ENCODE results near the gene HS3ST1. TPM values are rescaled to one million over a fixed set of nuclear protein-coding genes. Genes with fewer than 3 reads are reported as not detected.

The HS3ST1 gene
- total RNA-seq, 1 experiment from 2014 or later = 134 TPM

GRCh38 chr4:11430536-11430935 lies 1.8 kb upstream of the HS3ST1 start:
- BruUV-seq (replicated peaks) = no TSS peak
- DNase-seq (ENCODE audit: low read depth, low spot score) (no peak), ATAC-seq (no peak)
- Histone ChIP-seq H3K27ac (ENCODE audit: low read depth, low read length) (peak overlapping the region; percentile 90), H3K9me2 (ENCODE audit: insufficient read depth) (no peaks in the 10 kb centered on the region), H3K4me3 (replicated peaks in 1 of 2; ENCODE audit: low read depth in 1 of 2, low read length in 2 of 2) (peak overlapping the region; percentile 91 to 94), H3K36me3 (ENCODE audit: control insufficient read depth in 1 of 2, insufficient read depth in 2 of 2, low read length in 2 of 2) (peaks cover 11 to 24% of the 10 kb centered on the region in 2 experiments), H3K4me1 (ENCODE audit: control insufficient read depth in 1 of 2, insufficient read depth in 2 of 2, low read length in 2 of 2) (peaks cover 42 to 58% of the 10 kb centered on the region in 2 experiments), H3K79me2 (ENCODE audit: insufficient read depth, low read length) (peaks cover 95% of the 10 kb centered on the region), H4K20me1 (ENCODE audit: insufficient read depth) (peaks cover 3% of the 10 kb centered on the region; the same call in 1 of the 2 replicates), H3K4me2 (ENCODE audit: low read length) (peak overlapping the region; percentile 75), H3K9me3 (ENCODE audit: control insufficient read depth in 1 of 2, insufficient read depth in 1 of 2, low read depth in 1 of 2, low read length in 2 of 2) (no peaks in the 10 kb centered on the region), H3K9ac (ENCODE audit: low read length) (peak overlapping the region; percentile 76), H2AFZ (ENCODE audit: low read depth, low read length, poor library complexity, severe bottlenecking) (no peak overlapping the region), H3K27me3 (ENCODE audit: insufficient read depth, low read length) (no peaks in the 10 kb centered on the region)
- TF ChIP-seq POLR2AphosphoS5 (IDR thresholded peaks at IDR 0.05; ENCODE audit: low read depth, low read length) = peak; percentile 45
- TF ChIP-seq SP1 (IDR thresholded peaks at IDR 0.05; ENCODE audit: low read depth) = no peak
- ChIA-PET RAD21 (ENCODE audit: low non-redundant PET in 1 of 2, low total read pairs in 2 of 2, uncharacterized antibody in 2 of 2, unreplicated experiment in 2 of 2) (interaction anchor here (0.7 to 1.0 kb wide), 2 partner anchors 109 to 246 kb away, joined by 4 to 6 read pairs; no protein-coding TSS in a partner anchor), CTCF (interaction anchor here (1.4 kb wide), 1 partner anchor 194 kb away, joined by 3 read pairs; no protein-coding TSS in a partner anchor), POLR2A (interaction anchor here (0.6 to 2.9 kb wide), 5 partner anchors 54 to 260 kb away, joined by 3 to 25 read pairs (median 3); no protein-coding TSS in a partner anchor)
- intact Hi-C loops (cut with micrococcal nuclease) = no loop called here

DNA sequence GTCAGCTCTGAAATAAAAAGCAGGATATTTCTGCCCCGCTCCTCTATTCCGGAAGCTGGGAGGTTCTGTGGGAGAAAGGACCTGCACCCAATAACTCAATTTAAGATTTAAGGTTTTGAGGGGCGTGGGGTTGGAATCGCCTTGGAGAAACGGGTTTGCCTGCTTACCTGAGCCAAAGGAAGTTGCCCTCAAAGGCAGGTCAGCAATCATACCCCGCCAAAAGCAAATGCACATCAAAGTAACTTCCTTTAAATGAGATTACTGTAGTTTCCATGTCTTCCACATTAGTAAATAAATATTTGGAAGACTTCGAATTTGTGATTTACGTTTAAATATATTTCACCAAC lies 978 bp upstream of the HS3ST1 start:
- POLR2A ChIA-PET = interaction anchor here (0.6 to 2.9 kb wide), 12 partner anchors 10 to 539 kb away, joined by 3 to 25 read pairs (median 4); no protein-coding TSS in a partner anchor
- CTCF ChIA-PET = interaction anchor here (0.6 to 1.5 kb wide), 6 partner anchors 68 to 848 kb away, joined by 3 to 4 read pairs (median 3); no protein-coding TSS in a partner anchor
- intact Hi-C loops (cut with micrococcal nuclease) = loop anchor here (1.0 to 10.0 kb wide), 8 partner anchors 67 to 1205 kb away; no protein-coding TSS in a partner anchor
- no peak overlapping the region for H2AFZ ChIP-seq (ENCODE audit: low read depth, low read length, poor library complexity, severe bottlenecking)
- H3K4me3 ChIP-seq (replicated peaks in 1 of 2; ENCODE audit: low read depth in 1 of 2, low read length in 2 of 2) = peak overlapping the region; percentile 91 to 94
- H3K79me2 ChIP-seq (ENCODE audit: insufficient read depth, low read length) = peaks cover 95% of the 10 kb centered on the region
- ATAC-seq (no peak), DNase-seq (ENCODE audit: low read depth, low spot score) (no peak)
- H3K36me3 ChIP-seq (ENCODE audit: control insufficient read depth in 1 of 2, insufficient read depth in 2 of 2, low read length in 2 of 2) = peaks cover 6 to 31% of the 10 kb centered on the region in 2 experiments
- peaks cover 6% of the 10 kb centered on the region for H4K20me1 ChIP-seq (ENCODE audit: insufficient read depth)
- peak overlapping the region; percentile 76 for H3K9ac ChIP-seq (ENCODE audit: low read length)
- TSS peak; percentile 81 for BruUV-seq (replicated peaks)
- TF ChIP-seq SIN3A (IDR thresholded peaks at IDR 0.05; ENCODE audit: low read depth) = no peak
- TF ChIP-seq POLR2AphosphoS5 (IDR thresholded peaks at IDR 0.05; ENCODE audit: low read depth, low read length) = no peak
- TF ChIP-seq ZNF274 (IDR thresholded peaks at IDR 0.05; ENCODE audit: low read depth, low read length) = no peak
- TF ChIP-seq TCF7L2 (IDR thresholded peaks at IDR 0.05; ENCODE audit: borderline replicate concordance, extremely low read depth, insufficient read depth, insufficient read length) = no peak
- TF ChIP-seq, protein P1, sequence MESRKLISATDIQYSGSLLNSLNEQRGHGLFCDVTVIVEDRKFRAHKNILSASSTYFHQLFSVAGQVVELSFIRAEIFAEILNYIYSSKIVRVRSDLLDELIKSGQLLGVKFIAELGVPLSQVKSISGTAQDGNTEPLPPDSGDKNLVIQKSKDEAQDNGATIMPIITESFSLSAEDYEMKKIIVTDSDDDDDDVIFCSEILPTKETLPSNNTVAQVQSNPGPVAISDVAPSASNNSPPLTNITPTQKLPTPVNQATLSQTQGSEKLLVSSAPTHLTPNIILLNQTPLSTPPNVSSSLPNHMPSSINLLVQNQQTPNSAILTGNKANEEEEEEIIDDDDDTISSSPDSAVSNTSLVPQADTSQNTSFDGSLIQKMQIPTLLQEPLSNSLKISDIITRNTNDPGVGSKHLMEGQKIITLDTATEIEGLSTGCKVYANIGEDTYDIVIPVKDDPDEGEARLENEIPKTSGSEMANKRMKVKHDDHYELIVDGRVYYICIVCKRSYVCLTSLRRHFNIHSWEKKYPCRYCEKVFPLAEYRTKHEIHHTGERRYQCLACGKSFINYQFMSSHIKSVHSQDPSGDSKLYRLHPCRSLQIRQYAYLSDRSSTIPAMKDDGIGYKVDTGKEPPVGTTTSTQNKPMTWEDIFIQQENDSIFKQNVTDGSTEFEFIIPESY (IDR thresholded peaks at IDR 0.05; ENCODE audit: extremely low read depth, insufficient replicate concordance, low read length) = no peak
- TF ChIP-seq, protein P2, sequence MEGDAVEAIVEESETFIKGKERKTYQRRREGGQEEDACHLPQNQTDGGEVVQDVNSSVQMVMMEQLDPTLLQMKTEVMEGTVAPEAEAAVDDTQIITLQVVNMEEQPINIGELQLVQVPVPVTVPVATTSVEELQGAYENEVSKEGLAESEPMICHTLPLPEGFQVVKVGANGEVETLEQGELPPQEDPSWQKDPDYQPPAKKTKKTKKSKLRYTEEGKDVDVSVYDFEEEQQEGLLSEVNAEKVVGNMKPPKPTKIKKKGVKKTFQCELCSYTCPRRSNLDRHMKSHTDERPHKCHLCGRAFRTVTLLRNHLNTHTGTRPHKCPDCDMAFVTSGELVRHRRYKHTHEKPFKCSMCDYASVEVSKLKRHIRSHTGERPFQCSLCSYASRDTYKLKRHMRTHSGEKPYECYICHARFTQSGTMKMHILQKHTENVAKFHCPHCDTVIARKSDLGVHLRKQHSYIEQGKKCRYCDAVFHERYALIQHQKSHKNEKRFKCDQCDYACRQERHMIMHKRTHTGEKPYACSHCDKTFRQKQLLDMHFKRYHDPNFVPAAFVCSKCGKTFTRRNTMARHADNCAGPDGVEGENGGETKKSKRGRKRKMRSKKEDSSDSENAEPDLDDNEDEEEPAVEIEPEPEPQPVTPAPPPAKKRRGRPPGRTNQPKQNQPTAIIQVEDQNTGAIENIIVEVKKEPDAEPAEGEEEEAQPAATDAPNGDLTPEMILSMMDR (IDR thresholded peaks at IDR 0.05 in 2 of 3, conservative IDR thresholded peaks at IDR 0.05 in 1 of 3; ENCODE audit: borderline replicate concordance in 1 of 3, insufficient read depth in 1 of 3, low read depth in 2 of 3, low read length in 2 of 3) = no peak
- TF ChIP-seq ELF1 (IDR thresholded peaks at IDR 0.05; ENCODE audit: borderline replicate concordance, low read depth) = no peak
- no peak for TF ChIP-seq SRF (IDR thresholded peaks at IDR 0.05; ENCODE audit: low read depth)
- no peak for TF ChIP-seq ATF3 (IDR thresholded peaks at IDR 0.05)
- TF ChIP-seq RAD21 (IDR thresholded peaks at IDR 0.05; ENCODE audit: low read depth) = no peak
- no peak for TF ChIP-seq ZFX (IDR thresholded peaks at IDR 0.05)
- no peak for TF ChIP-seq CEBPB (IDR thresholded peaks at IDR 0.05; ENCODE audit: low read depth)
- TF ChIP-seq YY1 (IDR thresholded peaks at IDR 0.05; ENCODE audit: extremely low read depth, insufficient replicate concordance, low read depth, low read length) = no peak
- no peak for TF ChIP-seq EZH2phosphoT487 (IDR thresholded peaks at IDR 0.05; ENCODE audit: borderline replicate concordance)
- H3K4me2 ChIP-seq (ENCODE audit: low read length) = peak overlapping the region; percentile 75
- RAD21 ChIA-PET (ENCODE audit: low non-redundant PET in 1 of 2, low total read pairs in 2 of 2, uncharacterized antibody in 2 of 2, unreplicated experiment in 2 of 2) = interaction anchor here in 1 of 2 experiments (1.0 kb wide), 1 partner anchor 76 kb away, joined by 3 read pairs; no protein-coding TSS in a partner anchor
- peaks cover 43 to 67% of the 10 kb centered on the region in 2 experiments for H3K4me1 ChIP-seq (ENCODE audit: control insufficient read depth in 1 of 2, insufficient read depth in 2 of 2, low read length in 2 of 2)
- no peaks in the 10 kb centered on the region for H3K9me3 ChIP-seq (ENCODE audit: control insufficient read depth in 1 of 2, insufficient read depth in 1 of 2, low read depth in 1 of 2, low read length in 2 of 2)
- H3K27me3 ChIP-seq (ENCODE audit: insufficient read depth, low read length) = no peaks in the 10 kb centered on the region
- peak overlapping the region; percentile 90 for H3K27ac ChIP-seq (ENCODE audit: low read depth, low read length)
- H3K9me2 ChIP-seq (ENCODE audit: insufficient read depth) = no peaks in the 10 kb centered on the region

Measured in HCT116 (cell line).